AG10803 (cell line): ENCODE measurements around the gene LDB2.
A peak's percentile ranks its signal among the peaks of the same experiment; 100 is the strongest.

ENCODE experiments used
- DNase-seq: peaks from one replicate; pipeline ENCODE4 v3.0.0; 2010; ENCODE audit warnings: low read depth
- H3K4me3 ChIP-seq: 2 replicates; pipeline ENCODE4 v1.5.1; 2011; ENCODE audit warnings: mild to moderate bottlenecking, low read length, control low read depth
- CTCF ChIP-seq: conservative IDR thresholded peaks from 2 replicates; pipeline ENCODE4 v1.5.1; 2011; ENCODE audit warnings: mild to moderate bottlenecking, low read length, control low read depth, inconsistent platforms

LDB2 gene

GRCh38 chr4:16790508-16790907 is 107.9 kb downstream of the LDB2 start:
- TF ChIP-seq CTCF: no peak
- DNase-seq: no peak
- H3K4me3 ChIP-seq: no peak overlapping the region

DNA sequence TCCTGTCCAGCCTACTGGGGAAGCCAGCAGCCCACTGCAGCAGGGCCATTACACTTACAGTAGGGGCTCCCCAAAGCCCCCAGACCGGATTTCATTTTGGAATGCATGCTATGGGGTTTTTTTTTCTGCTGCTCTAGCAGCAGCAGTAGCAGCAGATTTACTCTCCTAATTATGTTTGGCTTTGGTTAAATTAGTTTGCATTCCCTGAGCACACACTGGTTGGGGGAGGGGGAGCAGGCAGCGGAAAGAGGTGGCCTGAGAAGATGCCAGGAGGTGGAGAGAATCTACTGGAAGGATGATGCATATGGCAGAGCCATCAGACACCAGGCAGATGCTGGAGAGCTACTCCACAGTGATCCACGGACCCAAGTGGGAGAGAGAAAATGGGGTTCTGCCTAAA is 109.6 kb downstream of the LDB2 start:
- H3K4me3 ChIP-seq: no peak overlapping the region
- DNase-seq: no peak
- TF ChIP-seq CTCF: no peak

GRCh38 chr4:16785793-16786527 is 112.5 kb downstream of the LDB2 start:
- DNase-seq: peak; percentile 52
- TF ChIP-seq CTCF: no peak
- no peak overlapping the region for H3K4me3 ChIP-seq

DNA sequence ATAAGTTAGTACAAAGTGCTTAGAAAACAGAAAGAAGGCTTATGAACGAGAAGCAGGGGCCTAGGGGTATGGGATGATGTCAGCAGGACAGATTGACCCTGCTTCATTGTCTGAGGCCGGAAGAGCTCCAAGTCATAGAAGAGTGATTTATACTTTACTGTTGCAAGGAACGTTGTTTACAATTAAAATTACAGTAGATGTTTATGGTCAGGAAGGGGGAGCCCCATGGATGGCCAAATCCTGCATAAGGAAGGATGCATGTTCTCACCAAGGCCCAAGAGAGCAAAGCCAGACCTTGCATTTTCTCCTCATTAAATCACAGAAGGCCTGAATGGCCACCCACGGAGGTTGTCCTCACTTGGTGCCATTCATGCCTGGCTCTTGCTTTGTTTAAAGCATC is 115.3 kb downstream of the LDB2 start:
- H3K4me3 ChIP-seq: no peak overlapping the region
- DNase-seq: no peak
- no peak for TF ChIP-seq CTCF

GRCh38 chr4:16779028-16779675 is 119.3 kb downstream of the LDB2 start:
- H3K4me3 ChIP-seq: no peak overlapping the region
- DNase-seq: peak; percentile 65
- no peak for TF ChIP-seq CTCF

DNA sequence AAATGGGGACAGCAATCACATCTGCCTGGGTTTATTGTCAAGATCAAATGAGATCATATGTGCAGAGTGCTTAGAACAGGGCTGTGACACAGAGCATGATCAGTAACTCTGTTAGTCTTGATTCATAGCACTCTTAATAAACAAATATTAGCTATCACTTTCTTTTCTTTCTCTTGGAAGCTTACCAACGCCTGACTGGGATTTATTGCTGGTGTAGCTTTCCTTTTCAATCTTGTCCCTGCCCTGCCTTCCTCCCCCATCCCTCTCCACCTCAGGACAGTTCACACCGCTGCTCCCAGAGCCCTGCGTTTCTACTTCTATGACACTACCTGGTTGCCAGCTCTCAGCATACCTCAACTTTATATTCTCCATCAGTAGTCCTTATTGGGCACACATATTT is 120.7 kb downstream of the LDB2 start:
- TF ChIP-seq CTCF: no peak
- DNase-seq: no peak
- H3K4me3 ChIP-seq: no peak overlapping the region
